M059J (cell line): ENCODE measurements around the gene C5AR1. TPM values are rescaled to one million over a fixed set of nuclear protein-coding genes. Genes with fewer than 3 reads are reported as not detected.
"Not testable (repeated sequence)": the region's sequence is repeated elsewhere in the genome, so short reads cannot be mapped to it uniquely, and the experiment has no call there.

Experiments used
- DNase-seq: peaks from one replicate; pipeline ENCODE4 v3.0.0-alpha.2; 2012; ENCODE audit warnings: low read depth
- total RNA-seq: library from RNA; depleted of rRNA; stranded (reverse); fragments of >200 nt; shearing (Covaris generic); gene quantifications from 2 replicates; pipeline ENCODE4 v1.2.3, GENCODE V29; 2014

C5AR1 gene
- total RNA-seq, 1 experiment from 2014 or later: not detected

DNA sequence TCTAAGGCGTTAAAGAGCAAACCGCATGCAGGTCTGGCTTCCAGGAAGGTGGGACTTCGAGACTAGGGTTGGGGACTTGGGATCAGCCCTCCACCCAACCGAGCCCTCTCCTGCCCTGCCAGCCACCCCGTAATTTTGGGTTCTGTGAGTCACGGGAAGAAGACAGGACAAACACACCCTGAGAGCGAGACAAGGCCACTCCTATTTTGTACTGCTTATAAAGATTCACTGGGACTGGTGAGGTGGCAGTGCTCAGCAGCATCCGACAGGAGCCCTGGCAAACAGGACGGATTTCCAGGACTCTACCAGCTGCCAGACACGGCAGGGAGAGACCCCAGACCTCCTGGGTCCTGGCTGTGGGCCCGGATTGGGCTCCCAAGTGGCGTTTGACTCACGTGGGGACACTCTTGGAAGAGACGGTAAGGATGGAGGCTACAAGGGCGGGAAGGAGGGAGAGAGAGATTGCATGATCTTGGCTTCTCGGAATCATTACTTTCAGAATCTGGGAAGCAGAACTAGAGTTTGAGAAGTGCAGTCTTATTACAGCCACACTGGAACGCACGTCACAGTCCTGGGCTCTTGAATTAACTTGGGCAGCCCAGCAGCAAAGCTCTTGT is 22.4 kb downstream of the C5AR1 start, which contains the start of gene C5AR2:
TSS of gene C5AR2 (plus strand) at position 245 of the 617 bp plus-strand sequence. CDS start 8,625 bp downstream, outside the sequence.
- peak; percentile 56 for DNase-seq

DNA sequence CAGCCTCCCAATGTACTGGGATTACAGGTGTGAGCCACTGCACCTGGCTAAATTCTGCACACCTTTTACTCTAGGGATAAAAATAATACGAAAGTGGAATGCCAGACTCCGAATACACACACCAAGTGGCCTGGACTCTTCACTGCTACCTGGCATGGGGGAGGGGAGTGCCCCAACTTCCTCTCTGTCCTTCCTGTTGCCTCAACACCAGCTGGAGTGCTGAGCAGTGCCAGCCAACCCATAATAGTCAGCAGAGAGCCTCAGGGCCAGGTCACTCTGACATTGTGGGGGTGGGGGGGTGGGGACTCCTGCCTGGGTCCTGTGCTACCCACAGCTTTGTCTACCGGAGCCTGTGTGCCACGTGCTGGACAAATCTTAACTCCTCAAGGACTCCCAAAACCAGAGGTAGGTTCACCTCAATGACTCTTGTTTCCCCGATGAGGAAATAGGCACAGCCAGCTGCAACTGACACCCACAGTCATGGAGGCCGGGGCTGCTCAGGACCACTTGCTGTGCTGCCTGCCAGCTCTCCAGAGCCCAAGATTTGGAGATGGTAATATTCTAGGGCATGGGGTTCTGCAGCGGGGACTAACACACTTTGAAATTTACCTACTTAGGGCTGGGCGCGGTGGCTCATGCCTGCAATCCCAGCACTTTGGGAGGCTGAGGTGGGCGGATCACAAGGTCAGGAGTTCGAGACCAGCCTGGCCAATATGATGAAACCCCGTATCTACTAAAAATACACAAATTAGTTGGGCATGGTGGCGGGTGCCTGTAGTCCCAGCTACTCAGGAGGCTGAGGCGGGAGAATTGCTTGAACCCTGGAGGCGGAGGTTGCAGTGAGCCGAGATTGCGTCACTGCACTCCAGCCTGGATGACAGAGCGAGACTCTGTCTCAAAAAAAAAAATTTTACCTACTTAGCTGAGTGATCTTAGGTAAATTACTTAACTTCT is 27.4 kb downstream of the C5AR1 start:
- DNase-seq: peak; percentile 25

DNA sequence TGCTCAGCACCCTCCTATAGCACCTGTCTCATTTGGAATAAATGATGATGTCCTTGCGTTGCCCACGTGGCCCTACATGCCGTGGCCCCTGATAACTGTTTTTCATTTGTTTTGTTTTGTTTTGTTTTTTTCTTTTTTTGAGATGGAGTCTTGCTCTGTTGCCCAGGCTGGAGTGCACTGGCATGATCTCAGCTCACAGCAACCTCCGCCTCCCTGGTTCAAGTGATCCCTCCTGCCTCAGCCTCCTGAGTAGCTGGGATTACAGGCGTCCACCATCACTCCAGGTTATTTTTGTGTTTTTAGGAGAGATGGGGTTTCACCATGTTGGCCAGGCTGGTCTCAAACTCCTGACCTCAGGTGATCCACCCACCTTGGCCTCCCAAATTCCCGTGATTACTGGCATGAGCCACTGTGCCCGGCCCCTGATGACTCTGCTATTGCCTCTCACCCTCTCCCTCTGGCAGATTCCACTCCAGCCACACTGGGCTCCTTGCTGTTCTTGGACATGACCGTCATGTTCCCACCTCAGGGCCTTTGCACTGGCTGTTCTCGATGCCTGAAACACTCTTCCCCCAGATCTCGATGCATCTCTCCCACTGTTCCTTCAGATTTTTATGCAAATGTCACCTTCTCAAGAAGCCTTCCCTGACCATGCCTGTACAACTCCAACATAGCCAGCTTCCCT is 29.7 kb downstream of the C5AR1 start:
- no peak for DNase-seq

DNA sequence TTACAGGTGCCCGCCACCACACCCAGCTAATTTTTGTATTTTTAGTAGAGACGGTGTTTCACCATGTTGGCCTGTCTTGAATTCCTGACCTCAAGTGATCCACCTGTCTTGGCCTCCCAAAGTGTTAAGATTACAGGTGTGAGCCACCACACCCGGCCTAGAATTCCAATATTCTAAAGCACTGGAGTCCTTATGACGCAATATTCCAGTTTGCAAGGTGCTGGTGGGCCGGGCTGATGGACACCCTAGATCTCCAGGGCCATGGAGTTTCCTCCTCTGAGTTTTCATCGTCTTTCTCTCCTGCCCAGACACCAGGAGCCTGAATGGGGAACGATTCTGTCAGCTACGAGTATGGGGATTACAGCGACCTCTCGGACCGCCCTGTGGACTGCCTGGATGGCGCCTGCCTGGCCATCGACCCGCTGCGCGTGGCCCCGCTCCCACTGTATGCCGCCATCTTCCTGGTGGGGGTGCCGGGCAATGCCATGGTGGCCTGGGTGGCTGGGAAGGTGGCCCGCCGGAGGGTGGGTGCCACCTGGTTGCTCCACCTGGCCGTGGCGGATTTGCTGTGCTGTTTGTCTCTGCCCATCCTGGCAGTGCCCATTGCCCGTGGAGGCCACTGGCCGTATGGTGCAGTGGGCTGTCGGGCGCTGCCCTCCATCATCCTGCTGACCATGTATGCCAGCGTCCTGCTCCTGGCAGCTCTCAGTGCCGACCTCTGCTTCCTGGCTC is 31.0 kb downstream of the C5AR1 start:
- DNase-seq: no peak

DNA sequence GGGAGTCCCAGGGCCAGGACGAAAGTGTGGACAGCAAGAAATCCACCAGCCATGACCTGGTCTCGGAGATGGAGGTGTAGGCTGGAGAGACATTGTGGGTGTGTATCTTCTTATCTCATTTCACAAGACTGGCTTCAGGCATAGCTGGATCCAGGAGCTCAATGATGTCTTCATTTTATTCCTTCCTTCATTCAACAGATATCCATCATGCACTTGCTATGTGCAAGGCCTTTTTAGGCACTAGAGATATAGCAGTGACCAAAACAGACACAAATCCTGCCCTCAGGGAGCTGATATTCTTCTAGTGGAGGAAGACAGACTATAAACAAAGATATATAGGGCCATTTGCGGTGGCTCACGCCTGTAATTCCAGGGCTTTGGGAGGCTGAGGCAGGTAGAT is 32.1 kb downstream of the C5AR1 start:
- no peak for DNase-seq

DNA sequence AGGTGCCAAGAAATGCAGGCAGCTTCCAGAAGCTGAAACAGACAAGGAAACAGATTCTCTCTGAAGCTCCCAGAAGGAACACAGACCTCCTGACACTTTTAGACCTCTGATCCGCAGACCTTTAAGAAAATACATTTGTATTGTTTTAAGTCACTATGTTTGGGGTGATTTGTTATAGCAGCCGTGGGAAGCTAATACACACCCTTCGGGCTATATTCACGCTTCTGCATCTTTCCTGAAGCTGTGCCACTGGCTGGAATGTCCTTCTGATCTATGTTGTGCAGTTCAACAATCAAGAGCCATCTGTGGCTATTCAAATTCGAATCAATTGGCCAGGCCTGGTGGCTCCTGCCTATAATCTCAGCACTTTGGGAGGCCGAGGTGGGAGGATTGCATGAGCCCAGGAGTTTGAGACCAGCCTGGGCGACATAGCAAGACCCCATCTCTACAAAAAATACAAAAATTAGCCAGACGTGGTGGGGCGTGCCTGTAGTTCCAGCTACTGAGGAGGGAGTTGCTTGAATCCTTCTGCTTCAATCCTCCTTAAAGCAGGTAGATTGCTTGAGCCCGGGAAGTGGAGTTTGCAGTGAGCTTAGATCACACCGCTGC is 33.6 kb downstream of the C5AR1 start:
- no peak for DNase-seq

DNA sequence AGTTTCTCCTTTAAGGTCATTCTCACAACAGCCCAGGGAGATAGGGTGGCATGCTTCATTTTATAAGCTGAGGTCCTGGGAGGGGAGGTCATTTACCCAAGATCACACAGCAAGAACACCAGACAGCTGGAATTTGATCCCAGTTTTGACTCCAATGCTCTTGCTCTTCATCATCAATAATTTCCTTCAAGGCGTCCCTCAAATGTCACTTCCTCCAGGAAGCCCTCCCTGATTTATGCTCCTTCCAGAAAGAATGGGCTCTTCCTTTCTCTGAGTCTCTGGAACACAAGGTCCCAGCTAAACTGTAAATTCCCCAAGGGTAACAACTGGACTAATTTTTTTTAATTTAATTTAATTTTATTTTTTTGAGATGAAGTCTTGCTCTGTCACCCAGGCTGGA is 34.8 kb downstream of the C5AR1 start:
- DNase-seq: no peak

DNA sequence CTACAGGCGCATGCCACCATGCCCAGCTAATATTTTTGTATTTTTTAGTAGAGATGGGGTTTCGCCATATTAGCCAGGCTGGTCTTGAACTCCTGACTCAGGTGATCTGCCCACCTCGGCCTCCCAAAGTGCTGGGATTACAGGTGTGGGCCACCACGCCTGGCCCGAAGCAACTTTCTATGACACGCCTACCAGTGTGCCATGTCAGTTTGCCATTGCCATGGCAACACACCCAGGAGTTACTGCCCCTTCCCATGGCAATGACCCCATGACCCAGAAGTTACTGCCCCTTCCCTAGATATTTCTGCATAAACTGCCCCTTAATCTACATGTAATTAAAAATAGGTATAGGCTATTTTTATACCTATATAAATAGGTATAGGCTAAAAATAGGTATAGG is 36.4 kb downstream of the C5AR1 start:
- DNase-seq: not testable (repeated sequence)

DNA sequence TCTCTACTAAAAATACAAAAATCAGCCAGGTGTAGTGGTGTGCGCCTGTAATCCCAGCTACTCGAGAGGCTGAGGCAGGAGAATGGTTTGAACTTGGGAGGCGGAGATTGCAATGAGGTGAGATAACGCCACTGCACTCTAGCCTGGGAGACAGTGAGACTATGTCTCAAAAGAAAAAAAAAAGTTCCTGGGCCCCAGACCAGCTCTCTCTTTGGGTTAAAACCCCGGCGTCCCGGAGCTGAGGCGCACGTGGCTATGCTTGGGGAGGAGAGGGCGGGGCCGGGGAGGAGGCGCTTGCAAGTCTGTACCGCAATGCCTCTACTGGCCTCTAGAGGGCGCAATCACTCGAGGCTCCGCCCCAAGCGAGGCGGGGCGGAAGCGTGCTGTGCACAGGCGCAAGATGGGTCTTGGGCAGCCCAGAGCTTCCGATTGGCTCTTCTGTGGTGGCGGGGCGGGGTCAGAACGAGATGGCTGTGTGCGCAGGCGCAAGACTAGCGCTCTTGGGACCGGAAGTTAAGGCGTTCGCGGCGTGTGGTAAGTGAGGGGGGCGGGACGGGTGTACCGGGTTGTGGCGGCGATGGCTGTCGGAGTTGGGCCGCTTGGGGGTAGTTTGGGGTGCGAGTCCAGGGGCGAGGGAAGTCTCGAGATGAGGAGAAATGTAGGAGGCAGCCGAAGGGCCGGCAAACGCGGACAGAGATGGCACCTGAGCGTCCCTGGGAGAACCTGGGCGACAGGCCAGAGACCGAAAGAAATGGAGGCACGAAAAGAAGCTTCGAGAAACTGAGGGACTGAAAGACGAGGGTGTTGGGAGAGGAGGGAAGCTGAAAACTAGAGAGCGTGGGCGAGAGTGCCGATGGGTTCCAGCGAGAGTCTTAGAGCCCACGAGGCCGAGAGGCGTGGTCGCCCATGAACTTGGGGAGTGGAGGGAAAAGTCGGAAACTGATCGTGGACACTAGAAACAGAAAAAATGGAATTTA is 39.4 kb downstream of the C5AR1 start, which contains the start of gene DHX34:
TSS of gene DHX34 (plus strand) at position 497 of the 977 bp plus-strand sequence. CDS start 3,716 bp downstream, outside the sequence.
- DNase-seq: peak; percentile 98

DNA sequence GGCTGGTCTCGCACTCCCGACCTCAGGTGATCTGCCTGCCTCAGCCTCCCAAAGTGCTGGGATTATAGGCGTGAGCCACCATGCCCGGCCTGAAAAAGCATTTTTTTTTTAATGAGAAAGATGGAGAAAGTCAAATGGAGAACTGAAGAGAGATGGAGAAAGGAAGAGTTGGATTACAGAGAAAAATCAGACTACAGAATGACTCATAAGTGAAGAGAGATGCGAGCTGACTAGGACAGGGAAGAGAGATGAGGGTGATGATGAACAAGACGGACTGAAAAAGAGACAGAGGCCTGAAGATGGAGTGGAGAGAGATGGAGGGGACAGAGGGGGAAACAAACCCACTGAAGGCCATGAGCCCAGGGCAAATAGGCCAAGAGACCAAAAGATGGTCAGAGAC is 41.0 kb downstream of the C5AR1 start:
- DNase-seq: no peak

DNA sequence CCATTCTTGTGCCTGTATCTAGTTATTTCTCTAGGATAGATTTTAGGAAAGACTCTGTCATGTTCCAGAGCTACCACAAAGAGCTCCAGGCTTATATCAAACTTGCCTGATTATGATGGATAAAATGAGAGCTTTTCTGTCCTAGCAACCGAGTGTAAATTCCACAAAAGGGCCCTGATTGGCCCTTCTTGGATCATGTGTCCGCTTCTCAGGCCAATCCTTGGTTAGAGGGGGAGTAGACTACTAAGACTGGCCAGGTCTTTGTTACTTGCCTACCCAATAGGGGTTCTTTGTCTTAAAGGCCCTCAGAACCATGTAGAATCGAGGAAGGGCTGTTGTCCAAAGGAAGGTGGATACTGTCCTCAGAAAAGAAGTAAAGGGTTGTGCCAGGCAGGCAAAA is 41.9 kb downstream of the C5AR1 start:
- DNase-seq: peak; percentile 43

DNA sequence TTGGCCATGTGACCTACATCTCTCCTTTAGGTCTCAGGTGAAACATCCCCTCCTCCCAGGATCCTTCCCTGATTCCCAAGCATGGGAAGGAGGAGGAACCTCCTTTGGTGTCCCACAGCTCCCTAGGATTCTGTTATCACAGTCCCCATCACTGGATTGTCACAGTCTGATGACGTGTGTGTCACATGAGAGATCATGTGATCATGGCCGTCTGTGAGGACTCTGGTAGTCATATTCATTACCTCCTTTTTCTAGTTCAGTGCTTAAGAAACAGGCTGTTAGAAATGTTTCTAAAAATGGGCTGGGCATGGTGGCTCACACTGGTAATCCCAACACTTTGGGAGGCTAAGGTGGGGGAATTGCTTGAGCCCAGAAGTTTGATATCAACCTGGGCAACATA is 42.4 kb downstream of the C5AR1 start:
- DNase-seq: no peak

DNA sequence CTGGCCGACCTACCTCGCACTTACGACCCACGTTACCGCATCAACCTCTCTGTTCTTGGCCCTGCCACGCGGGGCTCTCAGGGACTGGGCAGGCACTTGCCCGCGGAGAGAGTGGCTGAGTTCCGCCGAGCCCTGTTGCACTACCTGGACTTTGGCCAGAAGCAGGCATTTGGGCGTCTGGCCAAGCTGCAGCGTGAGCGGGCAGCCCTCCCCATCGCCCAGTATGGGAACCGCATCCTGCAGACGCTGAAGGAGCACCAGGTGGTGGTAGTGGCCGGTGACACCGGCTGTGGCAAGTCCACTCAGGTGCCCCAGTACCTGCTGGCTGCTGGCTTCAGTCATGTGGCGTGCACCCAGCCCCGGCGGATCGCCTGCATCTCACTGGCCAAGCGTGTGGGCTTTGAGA is 43.6 kb downstream of the C5AR1 start:
- no peak for DNase-seq

DNA sequence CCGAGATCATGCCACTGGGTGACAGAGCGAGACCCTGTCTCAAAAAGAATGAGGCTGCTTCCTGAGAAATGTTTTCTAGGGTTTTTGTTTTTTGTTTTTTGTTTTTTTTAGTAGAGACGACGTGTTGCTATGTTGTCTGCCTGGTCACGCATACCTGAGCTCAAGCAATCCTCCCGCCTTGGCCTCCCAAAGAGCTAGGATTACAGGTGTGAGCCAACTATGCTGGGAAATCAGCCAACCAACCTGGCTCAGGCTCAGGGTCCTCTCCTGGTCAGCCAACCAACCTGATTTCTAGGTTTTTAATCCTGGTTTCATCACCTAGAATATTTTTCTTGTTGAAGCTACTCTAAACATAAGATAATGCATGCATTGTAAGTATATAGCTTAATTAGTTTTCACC is 47.2 kb downstream of the C5AR1 start:
- DNase-seq: no peak

DNA sequence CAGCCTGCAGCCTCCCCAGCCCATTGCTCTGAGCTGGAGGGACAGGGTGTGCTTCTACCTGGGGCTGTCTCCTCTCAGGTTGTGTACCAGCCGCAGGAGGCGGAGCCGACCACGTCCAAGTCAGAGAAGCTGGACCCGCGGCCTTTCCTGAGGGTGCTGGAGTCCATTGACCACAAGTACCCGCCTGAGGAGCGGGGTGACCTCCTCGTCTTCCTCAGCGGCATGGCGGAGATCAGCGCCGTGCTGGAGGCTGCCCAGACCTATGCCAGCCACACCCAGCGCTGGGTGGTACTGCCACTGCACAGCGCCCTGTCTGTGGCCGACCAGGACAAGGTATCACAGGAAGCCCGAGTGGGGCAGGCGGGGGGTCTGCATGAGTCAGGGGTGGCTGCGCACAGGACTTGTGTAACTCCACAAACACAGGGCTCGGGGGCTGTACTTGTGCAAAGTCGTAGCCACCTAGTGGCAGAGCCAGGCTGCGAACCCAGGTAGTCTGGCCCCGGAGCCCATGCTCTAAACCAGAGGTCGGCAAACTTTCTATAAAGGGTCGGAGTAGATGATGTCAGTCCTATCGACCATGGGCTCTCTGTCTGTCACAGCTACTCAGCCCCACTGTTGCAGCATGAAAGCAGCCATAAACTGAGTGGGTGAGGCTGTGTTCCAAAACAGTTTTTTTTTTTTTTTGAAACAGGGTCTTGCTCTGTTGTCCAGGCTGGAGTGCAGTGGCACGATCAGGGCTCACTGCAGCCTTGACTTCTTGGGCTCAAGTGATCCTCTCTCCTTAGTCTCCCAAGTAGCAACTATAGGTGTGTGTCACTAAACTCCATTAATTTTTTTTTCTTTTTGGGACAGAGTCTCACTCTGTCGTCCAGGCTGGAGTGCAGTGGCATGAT is 48.4 kb downstream of the C5AR1 start:
- no peak for DNase-seq

DNA sequence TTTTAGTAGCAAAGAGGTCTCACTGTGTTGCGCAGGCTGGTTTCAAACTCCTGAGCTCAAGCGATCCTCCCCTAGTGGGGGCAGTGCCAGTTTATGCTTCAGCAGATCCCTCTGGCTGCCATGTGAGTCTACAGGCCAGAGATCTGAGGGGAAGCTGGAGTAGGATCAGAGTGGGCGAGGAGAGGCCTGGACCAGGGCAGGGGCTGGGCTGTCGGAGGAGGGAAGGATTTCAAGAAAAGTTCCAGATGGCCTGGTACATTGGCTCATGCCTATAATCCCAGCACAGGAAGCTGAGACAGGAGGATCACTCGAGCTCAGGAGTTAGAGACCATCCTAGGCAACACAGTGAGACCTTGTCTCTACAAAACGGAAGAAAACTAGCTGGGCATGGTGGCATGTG is 49.3 kb downstream of the C5AR1 start:
- no peak for DNase-seq

DNA sequence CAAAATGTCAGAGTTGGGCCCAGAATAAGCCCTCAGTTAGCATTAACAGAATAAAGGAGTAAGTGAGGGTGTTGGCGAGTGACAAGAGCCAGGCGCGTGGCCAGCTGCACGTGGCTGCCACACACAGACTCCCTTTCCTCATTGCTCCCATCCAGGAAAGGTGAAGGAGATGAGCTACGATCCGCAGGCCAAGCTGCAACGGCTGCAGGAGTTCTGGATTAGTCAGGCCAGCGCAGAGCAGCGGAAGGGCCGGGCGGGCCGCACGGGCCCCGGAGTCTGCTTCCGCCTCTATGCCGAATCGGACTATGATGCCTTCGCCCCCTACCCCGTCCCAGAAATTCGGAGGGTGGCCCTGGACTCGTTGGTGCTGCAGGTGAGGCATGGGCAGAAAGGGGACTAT is 52.7 kb downstream of the C5AR1 start:
- DNase-seq: no peak

DNA sequence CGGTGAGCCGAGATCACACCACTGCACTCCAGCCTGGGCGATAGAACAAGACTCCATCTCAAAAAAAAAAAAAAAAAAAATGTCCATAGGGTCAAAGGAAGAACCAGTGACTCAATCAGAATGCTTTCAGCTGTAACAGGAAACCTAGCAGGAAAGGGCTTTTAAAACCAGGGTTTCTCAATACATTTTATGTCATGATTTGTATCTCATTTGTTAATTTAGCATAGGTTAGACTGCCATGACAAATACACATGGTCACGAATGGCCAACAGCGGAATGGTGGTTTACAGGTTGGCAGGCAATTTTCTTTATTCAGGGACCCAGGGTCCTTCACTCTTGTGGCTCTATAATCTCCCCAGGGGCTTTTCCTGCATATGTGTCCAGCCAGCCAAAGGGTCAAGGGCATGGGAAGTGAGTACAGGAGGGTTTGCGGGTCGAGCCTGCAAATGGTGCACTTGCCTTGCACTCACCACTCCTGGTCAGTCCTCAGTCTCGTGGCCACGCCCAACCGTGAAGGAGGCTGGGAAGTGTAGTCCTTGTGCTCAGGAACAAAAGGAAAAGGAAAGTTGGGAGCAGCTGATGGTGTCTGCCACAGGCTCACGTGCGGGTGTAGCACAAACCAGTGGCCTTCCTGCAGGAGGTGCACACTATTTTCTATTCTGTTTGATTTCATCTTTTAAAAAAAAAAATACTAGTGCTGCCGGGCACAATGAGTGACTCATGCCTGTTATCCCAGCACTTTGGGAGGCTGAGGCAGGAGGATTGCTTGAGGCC is 54.3 kb downstream of the C5AR1 start:
- peak; percentile 84 for DNase-seq
